Body of pancreas (tissue), 4 donors: ENCODE data around the gene SLC6A19.

Source experiments
- POLR2A ChIP-seq, 3 donors: fragments of 450-650 bp; IDR thresholded peaks; one replicate each; pipeline ENCODE4 v1.6.1; 2016; ENCODE audit warnings: antibody characterized with exemption in 3 of 3, mild to moderate bottlenecking in 2 of 3
- TF ChIP-seq, protein P1 (sequence below), 7 experiments: fragments of 450-650 bp in 4 of 7; fragments of 200-600 bp in 3 of 7; sonication (generic) in 3 of 7; IDR thresholded peaks; one replicate each; pipeline ENCODE4 v1.5.1; 2016 to 2019; ENCODE audit warnings: antibody characterized with exemption in 7 of 7

DNA sequence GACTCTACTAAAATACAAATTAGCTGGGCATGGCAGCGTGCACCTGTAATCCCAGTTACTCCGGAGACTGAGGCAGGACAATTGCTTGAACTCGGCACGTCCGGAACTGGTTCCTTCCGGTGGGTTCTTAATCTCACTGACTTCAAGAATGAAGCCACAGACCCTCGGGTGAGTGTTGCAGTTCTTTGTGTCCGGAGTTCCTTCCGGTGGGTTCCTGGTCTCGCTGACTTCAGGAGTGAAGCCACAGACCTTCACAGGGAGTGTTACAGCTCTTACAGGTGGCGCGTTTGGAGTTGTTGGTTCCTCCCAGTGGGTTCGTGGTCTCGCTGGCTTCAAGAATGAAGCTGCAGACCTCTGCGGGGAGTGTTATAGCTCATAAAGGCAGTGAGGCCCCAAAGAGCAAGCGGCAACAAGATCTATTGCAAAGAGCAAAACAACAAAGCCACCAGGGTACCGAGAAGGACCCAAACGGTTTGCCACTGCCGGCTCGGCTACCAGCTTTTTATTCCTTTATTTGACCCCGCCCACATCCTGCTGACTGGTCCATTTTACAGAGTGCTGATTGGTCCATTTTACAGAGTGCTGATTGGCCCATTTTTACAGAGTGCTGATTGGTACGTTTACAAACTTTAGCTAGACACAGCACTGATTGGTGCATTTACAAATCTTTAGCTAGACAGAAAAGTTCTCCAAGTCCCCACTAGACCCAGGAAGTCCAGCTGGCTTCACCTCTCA is 28.6 kb upstream of the SLC6A19 start:
- TF ChIP-seq POLR2A (IDR thresholded peaks at IDR 0.05), result no peak
- TF ChIP-seq, protein P1, sequence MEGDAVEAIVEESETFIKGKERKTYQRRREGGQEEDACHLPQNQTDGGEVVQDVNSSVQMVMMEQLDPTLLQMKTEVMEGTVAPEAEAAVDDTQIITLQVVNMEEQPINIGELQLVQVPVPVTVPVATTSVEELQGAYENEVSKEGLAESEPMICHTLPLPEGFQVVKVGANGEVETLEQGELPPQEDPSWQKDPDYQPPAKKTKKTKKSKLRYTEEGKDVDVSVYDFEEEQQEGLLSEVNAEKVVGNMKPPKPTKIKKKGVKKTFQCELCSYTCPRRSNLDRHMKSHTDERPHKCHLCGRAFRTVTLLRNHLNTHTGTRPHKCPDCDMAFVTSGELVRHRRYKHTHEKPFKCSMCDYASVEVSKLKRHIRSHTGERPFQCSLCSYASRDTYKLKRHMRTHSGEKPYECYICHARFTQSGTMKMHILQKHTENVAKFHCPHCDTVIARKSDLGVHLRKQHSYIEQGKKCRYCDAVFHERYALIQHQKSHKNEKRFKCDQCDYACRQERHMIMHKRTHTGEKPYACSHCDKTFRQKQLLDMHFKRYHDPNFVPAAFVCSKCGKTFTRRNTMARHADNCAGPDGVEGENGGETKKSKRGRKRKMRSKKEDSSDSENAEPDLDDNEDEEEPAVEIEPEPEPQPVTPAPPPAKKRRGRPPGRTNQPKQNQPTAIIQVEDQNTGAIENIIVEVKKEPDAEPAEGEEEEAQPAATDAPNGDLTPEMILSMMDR (IDR thresholded peaks at IDR 0.05), result no peak
